NCI-H187 treated with DMSO at 0.1 percent for 48 hours (cell line): ENCODE data around the gene SAP30L.

Experiments used
- DNase-seq: peaks from one replicate; lab custom pipeline; 2025; lab: John Stamatoyannopoulos, UW

Gene SAP30L

DNA sequence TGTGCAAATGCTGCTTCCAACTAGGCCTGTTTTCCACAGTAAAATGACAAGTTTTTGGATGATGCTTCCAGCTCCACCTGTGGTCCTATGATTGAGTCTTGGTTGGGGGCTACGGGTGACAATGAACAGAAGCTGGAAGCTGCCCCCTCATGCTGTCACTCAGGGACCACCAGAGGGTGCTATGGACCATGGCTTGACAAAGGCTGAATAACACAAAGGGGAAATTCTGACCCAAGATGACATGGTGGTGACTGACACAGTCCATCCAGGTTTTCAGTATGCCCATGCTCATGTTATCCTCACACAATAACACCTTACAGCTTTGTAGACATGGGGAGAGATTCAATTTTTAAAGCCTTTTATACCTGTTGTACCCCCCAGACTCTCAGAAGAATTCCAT lies 23.9 kb upstream of the SAP30L start:
- DNase-seq: no peak

DNA sequence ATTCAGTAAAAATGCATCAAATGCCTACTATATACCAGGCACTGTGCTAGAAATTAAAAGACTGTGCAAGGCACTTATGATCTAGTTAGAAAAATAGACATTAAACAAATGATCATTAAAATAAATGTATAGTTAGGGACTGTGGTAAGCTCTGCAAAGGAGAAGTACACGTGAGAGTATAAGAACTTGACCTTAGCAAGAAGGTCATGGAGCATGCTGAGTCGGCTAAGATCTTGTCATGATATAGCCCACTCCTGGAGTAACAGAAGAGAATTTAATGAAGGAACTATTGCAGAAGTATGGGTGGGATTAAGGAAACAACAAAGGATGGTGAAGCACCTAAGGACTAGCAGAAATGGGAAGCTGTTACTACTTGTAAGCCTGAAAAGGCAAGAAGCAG lies 23.5 kb upstream of the SAP30L start:
- no peak for DNase-seq

GRCh38 chr5:154428208-154428607 lies 17.6 kb upstream of the SAP30L start:
- DNase-seq: no peak

- no peak for DNase-seq
Observed at GRCh38 chr5:154429341-154429740, 16.5 kb upstream of the SAP30L start.

DNA sequence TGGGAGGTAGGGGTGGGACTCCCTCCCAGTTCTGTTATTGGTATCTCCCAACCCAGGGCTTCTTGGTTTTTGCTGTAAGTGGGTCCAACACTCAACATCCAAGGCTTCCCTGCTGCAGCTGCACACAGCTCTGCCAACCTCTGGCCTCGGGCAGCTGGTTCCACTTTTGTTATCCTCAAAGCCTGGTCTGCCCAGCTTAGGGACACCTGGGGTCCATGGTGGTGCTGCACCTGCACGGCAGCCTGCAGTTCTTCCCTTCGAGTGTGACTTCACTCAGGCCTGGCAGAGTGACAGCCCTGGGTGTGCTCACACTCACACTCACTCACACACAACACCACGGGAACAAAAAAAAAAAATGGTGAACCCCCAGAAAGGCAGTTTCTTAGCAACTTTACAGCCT lies 15.3 kb upstream of the SAP30L start:
- no peak for DNase-seq

- no peak for DNase-seq
Observed at GRCh38 chr5:154430961-154431630, 14.7 kb upstream of the SAP30L start.

DNA sequence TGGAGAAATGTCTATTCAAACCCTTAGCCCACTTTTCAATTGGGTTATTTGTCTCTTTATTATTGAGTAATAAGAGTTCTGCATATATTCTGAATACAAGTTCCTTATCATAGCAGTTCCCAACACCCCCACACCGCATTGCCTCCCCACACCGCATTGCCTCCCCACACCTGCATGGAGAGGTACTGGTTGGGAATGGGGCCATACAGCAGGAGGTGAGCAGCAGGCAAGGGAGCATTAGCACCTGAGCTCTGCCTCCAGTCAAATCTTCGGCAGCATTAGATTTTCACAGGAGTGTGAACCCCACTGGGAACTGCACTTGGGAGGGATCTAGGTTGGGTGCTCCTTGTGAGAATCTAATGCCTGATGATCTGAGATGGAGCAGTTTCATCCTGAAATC lies 10.6 kb upstream of the SAP30L start:
- no peak for DNase-seq

DNA sequence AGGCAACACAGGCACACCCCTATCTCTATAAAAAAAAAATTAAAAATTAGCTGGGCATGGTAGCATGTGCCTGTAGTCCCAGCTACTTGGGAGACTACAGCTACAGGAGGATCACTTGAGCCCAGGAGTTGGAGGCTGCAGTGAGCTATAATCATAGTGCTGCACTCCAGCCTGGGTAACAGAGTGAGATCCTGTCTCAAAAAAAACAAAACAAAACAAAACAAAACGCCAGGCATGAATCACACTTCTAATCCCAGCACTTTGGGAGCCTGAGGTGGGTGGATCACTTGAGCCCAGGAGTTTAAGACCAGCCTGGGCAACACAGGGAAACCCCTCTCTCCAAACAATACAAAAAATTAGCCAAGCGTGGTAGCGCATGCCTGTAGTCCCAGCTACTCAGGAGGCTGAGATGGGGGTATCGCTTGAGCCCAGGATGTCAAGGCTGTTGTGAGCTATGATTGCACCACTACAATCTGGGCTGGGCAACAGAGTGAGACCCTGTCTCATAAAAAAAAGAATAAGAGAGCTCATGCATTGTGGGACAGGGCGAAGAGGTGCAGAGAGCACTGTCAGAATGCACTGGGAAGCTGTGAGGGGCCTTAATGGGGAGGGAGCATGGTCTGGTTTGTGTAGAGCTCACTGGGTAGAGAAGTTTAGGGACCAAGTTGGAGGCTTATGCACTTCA lies 8.4 kb upstream of the SAP30L start:
- DNase-seq: no peak

DNA sequence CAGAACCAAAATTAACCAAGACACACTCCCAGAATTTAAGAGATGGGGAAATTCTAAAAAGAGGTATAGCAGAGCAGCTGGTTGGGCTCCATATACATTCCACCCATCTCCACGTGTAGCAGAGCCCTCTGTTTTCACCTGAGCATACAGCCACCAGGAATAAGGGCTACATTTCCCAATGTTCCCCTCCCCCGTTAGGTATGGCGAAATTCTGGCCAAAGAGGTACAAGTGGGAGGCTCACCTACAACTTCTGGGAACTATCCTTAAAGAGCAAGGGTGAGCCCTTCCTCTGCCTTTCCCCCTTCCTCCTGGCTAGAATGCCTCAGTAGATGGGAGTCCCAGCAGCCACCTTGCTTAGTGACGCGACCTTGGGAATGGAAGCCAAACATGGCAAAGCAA lies 5.3 kb upstream of the SAP30L start:
- no peak for DNase-seq

DNA sequence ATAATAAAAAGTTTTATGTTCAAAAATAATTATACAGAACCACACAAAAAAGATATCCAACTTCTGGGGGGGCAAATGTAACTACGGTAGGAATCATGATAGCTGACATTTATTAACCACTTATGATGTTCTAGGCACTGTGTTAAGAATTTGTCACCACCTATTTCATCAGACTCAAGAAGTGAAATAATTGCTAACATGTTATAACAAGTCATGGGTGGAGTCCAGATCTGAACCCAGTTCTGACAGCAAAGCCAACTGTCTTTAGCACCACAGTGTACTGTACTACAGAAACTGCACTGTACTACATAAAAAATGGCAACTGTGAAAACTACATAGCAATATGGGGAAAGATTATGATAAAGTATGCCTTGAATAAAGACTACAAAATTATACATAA lies 3.0 kb upstream of the SAP30L start:
- DNase-seq: no peak

- DNase-seq: no peak
Observed at GRCh38 chr5:154444556-154445421, 1.0 kb upstream of the SAP30L start.

GRCh38 chr5:154446195-154447088 lies 645 bp downstream of the SAP30L start:
- no peak for DNase-seq

- DNase-seq: no peak
Observed at GRCh38 chr5:154447089-154447725, 1.4 kb downstream of the SAP30L start.

GRCh38 chr5:154449786-154450185 lies 4.0 kb downstream of the SAP30L start:
- DNase-seq: no peak

- DNase-seq: no peak
Observed at GRCh38 chr5:154451957-154452356, 6.2 kb downstream of the SAP30L start.

DNA sequence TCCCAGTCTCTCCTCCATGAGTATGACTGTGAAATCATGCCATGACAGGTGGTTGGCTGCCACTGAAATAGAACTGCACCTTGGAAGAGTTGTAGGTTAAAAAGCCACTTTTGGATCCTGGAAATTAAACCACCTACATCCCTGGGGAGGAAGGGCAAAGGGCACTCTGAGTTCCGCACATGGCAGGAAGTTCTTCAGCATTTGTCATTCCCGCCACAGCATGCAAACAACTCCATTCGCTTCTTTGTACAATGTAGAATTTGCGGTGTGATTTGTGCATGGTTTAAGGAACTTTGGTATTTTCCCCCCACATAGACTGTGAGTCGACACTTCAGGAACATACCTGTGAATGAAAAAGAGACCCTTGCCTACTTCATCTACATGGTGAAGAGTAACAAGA lies 9.8 kb downstream of the SAP30L start:
- no peak for DNase-seq

GRCh38 chr5:154456540-154456939 lies 10.7 kb downstream of the SAP30L start:
- no peak for DNase-seq

DNA sequence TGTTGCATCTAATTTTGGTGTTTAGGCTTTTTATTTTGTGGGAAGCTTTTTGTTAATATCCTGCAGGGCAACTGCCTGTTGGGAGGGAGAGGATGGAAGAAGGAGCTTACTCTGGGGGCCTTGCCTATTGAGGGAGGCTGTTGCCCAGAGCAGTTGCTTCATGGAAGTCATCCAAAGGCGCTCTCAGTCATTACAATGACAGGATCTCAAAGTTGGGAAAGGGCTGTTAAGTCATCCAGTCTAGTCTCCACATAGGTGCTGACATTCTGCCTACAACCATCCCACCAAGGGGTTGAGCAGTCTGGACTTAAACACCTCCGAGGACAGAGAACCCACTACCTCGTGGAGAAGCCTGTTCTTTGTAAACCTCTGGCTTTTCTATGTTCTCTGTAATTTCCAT lies 13.2 kb downstream of the SAP30L start:
- DNase-seq: no peak

- no peak for DNase-seq
Observed at GRCh38 chr5:154460172-154460571, 14.4 kb downstream of the SAP30L start.

GRCh38 chr5:154461531-154461930 lies 15.7 kb downstream of the SAP30L start:
- DNase-seq: peak; percentile 22

- no peak for DNase-seq
Observed at GRCh38 chr5:154464438-154464837, 18.6 kb downstream of the SAP30L start.
